Activated T-cell treated with anti-CD3 and anti-CD28 coated beads, Interleukin-2, amount 50 U/mL, for 24 hours (primary cell): ENCODE data around the gene PLS1.
"Not testable (repeated sequence)": the region's sequence is repeated elsewhere in the genome, so short reads cannot be mapped to it uniquely, and the experiment has no call there.

Experiments used
- DNase-seq: peaks from one replicate; pipeline ENCODE4 v3.0.0-alpha.2; 2020
- H3K27ac Mint-ChIP-seq: 2 replicates; pipeline ENCODE4 v1.8.0; 2020; ENCODE audit warnings: mild to moderate bottlenecking, mixed read lengths
- H3K27me3 Mint-ChIP-seq: 2 replicates; pipeline ENCODE4 v1.8.0; 2020; ENCODE audit warnings: mixed read lengths
- H3K36me3 Mint-ChIP-seq: 2 replicates; pipeline ENCODE4 v1.8.0; 2020; ENCODE audit warnings: low read depth, mixed read lengths
- H3K4me1 Mint-ChIP-seq: 2 replicates; pipeline ENCODE4 v1.8.0; 2020; ENCODE audit warnings: low read depth, mixed read lengths
- H3K4me3 Mint-ChIP-seq: 2 replicates; pipeline ENCODE4 v1.8.0; 2020; ENCODE audit warnings: mild to moderate bottlenecking, moderate library complexity, mixed read lengths
- H3K9me3 Mint-ChIP-seq: 2 replicates; pipeline ENCODE4 v1.8.0; 2020; ENCODE audit warnings: mixed read lengths

The PLS1 gene

DNA sequence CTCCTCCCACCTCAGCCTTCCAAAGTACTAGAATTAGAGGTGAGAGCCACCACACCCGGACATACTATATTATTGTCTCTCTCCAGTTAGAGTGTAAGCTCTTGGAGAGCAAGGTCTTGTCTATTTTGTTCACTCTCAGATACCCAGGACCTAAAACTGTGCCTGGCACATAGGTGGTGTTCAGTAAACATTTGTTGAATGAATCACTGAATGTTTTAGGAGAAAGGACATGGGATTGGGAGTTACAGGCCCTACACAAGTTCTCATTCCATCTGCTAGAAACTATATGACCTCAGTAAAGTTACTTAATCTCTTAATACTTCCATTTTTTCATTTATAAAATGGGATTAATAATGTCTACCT, 16.2 kb upstream of the PLS1 start:
- H3K9me3 Mint-ChIP-seq, result no peaks in the 10 kb centered on the region
- no peaks in the 10 kb centered on the region for H3K27me3 Mint-ChIP-seq
- peak overlapping the region; percentile 99 for H3K27ac Mint-ChIP-seq
- H3K4me3 Mint-ChIP-seq, result peak overlapping the region; percentile 99
- peaks cover 34% of the 10 kb centered on the region for H3K36me3 Mint-ChIP-seq
- no peak for DNase-seq
- H3K4me1 Mint-ChIP-seq, result peaks cover 39% of the 10 kb centered on the region

DNA sequence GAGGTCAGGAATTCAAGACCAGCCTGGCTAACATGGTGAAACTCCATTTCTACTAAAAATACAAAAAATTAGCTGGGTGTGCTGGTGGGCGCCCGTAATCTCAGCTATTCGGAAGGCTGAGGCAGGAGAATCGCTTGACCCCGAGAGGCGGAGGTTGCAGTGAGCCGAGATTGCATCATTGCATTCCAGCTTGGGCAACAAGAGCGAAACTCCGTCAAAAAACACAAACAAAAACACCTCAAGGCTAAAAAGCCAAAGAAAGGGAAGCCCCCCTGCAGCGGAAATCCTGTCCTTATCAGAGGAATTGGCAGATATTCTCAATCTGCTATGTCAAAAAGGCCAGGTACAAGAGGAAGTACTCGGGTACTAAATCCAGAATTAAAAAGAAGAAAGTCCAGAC, 15.1 kb upstream of the PLS1 start:
- H3K9me3 Mint-ChIP-seq, H3K27me3 Mint-ChIP-seq, H3K4me3 Mint-ChIP-seq, H3K27ac Mint-ChIP-seq, DNase-seq: not testable (repeated sequence)
- Mint-ChIP-seq H3K4me1 (peaks cover 29% of the 10 kb centered on the region), H3K36me3 (peaks cover 23% of the 10 kb centered on the region)

DNA sequence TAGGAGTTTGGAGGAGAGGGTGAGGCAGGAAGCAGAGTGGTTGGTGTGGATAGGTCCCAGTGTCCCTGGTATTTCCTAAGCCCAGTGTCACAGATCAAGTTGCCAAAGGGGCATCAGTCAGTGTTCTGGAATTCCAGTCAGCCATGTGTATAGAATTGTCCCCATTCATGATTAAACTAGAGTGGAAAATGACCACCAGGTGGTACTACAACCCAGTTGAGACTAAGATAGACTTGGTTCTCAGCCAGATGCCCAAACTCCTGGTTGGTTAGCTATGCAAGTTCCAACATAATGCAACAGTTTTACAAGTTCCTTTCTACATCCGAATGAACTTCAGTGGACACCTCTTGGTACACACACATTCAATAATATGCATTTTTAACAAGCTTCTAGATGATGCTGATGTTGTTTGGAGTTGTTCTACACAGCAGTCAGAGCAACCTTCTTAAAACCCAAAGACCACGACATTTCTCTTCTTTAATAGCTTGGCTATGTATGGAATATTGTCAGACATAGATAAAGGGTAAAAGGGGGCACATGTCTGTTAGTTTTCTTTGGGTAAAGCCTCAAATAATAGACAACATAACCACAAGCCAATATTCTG, 9.3 kb upstream of the PLS1 start:
- Mint-ChIP-seq H3K4me3 (no peak overlapping the region), H3K27ac (no peak overlapping the region), H3K4me1 (no peaks in the 10 kb centered on the region), H3K27me3 (peaks cover 12% of the 10 kb centered on the region), H3K9me3 (no peaks in the 10 kb centered on the region), H3K36me3 (no peaks in the 10 kb centered on the region)
- DNase-seq, result no peak

DNA sequence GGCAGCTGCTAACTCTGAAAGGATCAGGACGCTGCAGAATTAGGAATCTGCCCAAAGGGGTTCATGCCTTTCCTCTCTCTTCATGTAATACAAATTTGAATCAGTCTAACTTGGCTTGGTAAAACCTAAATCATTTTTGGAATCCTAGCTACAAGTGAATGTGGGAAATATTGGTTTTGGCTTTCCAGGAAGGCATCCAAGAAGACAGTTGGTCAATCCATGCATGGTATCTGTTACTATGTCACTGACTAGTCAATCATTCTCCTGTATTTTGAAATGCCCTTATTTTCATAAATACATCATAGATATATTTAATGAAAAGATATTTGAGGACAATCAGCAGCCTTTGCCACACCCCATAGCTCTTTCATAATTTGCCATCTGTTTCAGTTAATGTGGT, 7.5 kb upstream of the PLS1 start:
- no peaks in the 10 kb centered on the region for H3K4me1 Mint-ChIP-seq
- no peaks in the 10 kb centered on the region for H3K36me3 Mint-ChIP-seq
- H3K9me3 Mint-ChIP-seq, result no peaks in the 10 kb centered on the region
- H3K4me3 Mint-ChIP-seq, result no peak overlapping the region
- no peak for DNase-seq
- peaks cover 12% of the 10 kb centered on the region for H3K27me3 Mint-ChIP-seq
- H3K27ac Mint-ChIP-seq, result no peak overlapping the region

DNA sequence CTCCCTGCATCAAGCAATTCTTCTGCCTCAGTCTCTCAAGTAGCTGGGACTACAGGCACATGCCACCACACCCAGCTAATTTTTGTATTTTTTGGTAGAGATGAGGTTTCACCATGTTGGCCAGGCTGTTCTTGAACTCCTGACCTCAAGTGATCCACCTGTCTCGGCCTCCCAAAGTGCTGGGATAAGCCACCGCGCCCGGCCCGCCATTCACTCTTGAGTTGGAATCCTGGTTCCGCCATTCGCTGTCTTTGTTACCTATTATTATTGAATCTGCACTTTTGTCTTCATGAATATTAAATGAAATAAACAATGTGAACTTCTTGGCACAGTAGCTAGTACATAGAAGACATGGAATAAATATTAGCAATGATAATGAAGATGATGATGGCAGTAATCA, 3.9 kb upstream of the PLS1 start:
- DNase-seq, H3K27me3 Mint-ChIP-seq, H3K36me3 Mint-ChIP-seq, H3K27ac Mint-ChIP-seq, H3K9me3 Mint-ChIP-seq, H3K4me3 Mint-ChIP-seq: not testable (repeated sequence)
- peaks cover 15% of the 10 kb centered on the region for H3K4me1 Mint-ChIP-seq

DNA sequence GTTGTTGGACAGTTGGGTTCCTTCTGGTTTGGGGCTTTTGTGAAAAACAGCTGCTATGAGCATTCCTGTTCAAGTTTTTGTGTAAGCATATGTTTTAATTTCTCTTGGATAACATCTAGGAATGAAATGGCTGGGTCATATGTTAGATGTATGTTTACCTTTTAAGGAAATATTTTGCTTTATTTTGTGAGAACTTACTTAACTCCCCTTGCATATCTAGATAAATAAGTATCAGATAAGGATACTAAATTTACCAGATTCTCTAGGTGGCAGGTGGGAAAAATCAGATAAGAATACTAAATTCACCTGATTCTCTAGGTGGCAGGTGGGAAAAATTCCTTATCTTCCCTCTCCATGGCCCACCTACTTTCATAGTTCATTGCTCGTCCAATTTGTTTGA, 1.1 kb upstream of the PLS1 start:
- Mint-ChIP-seq H3K27me3 (peaks cover under 1% of the 10 kb centered on the region), H3K4me1 (peaks cover 19% of the 10 kb centered on the region), H3K9me3 (no peaks in the 10 kb centered on the region), H3K36me3 (peaks cover 5% of the 10 kb centered on the region), H3K27ac (no peak overlapping the region), H3K4me3 (peak overlapping the region; percentile 86)
- no peak for DNase-seq

DNA sequence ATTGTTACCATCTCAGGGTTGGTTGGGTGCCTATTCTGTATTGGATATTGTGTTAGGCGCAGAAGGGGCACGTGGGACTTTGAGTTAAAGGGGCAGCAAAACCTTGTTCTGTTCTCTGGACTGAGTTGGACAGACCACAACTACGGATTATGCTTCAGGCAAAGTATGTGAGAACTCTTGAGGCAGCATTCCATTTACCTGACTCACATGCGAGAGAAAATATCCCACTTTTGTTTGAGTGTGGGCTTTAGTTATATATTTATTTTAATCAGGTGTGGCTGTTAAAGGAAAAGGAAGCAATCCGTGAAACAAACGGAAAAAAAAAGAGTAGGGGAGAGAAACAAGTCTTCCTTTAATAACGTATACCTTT, 627 bp upstream of the PLS1 start:
- H3K9me3 Mint-ChIP-seq, result no peaks in the 10 kb centered on the region
- H3K36me3 Mint-ChIP-seq, result peaks cover 5% of the 10 kb centered on the region
- no peaks in the 10 kb centered on the region for H3K27me3 Mint-ChIP-seq
- DNase-seq, result no peak
- peaks cover 19% of the 10 kb centered on the region for H3K4me1 Mint-ChIP-seq
- peak overlapping the region; percentile 93 for H3K27ac Mint-ChIP-seq
- peak overlapping the region; percentile 86 for H3K4me3 Mint-ChIP-seq

DNA sequence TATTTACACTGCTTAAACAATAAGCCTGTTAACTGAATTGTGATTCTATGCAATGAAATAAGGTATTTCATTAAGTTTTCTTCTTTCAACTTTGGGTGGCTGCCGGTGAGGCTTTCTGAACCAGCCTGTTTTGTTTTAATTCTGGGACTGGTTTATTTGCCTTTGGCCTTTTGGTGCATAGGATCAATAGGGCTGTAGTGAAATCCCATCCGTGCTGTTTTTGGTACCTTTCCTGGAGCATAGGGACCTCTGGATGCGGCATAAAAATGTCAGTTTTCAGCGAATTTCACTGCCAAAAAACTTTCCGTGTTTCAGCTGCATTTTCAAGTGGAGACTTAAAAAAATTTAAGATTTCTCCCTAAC, 514 bp downstream of the PLS1 start:
- Mint-ChIP-seq H3K27me3 (no peaks in the 10 kb centered on the region), H3K4me3 (peak overlapping the region; percentile 86), H3K27ac (peak overlapping the region; percentile 93), H3K9me3 (no peaks in the 10 kb centered on the region), H3K36me3 (peaks cover 5% of the 10 kb centered on the region), H3K4me1 (peaks cover 19% of the 10 kb centered on the region)
- no peak for DNase-seq

DNA sequence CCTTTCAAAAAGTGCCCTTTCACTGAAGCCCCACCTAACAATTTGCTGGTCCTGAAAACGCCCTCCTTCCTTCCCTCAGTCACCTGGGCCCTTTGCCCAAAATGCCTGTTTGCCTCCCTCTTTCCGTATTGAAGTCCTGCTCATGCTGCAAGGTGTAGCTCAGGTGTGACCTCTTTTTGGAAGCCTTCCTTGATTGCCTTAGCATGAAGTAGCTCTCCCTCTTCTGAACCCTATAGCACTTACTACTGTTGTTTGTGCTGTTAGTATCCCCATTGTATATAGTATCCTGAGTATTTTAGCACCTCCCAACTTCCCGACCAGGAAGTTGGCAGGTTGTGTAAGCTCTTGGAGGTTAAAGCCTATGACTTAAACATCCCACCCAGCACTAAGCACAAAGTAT, 1.7 kb downstream of the PLS1 start:
- H3K27ac Mint-ChIP-seq, result no peak overlapping the region
- H3K27me3 Mint-ChIP-seq, result no peaks in the 10 kb centered on the region
- H3K4me3 Mint-ChIP-seq, result no peak overlapping the region
- H3K9me3 Mint-ChIP-seq, result no peaks in the 10 kb centered on the region
- H3K36me3 Mint-ChIP-seq, result peaks cover 5% of the 10 kb centered on the region
- no peak for DNase-seq
- H3K4me1 Mint-ChIP-seq, result peaks cover 19% of the 10 kb centered on the region

DNA sequence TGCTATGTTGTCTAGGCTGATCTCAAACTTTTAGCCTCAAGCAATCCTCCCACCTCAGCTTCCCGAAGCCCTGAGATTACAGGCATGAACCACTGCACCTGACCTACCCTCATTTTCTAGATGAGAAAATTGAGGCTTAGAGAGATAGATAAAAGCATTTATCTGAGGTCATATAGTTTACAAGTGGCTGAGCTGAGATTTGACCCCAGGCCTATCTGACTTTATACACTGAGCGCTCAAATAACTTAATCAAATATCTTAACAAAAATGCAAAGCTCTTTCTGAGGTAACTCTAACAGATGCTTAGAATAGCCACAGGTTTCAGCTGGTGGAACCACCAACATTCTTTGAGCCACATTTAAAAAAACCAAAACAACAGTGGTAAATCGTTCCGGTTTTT, 5.5 kb downstream of the PLS1 start:
- H3K4me3 Mint-ChIP-seq, result no peak overlapping the region
- no peaks in the 10 kb centered on the region for H3K27me3 Mint-ChIP-seq
- DNase-seq, result no peak
- H3K36me3 Mint-ChIP-seq, result no peaks in the 10 kb centered on the region
- H3K9me3 Mint-ChIP-seq, result no peaks in the 10 kb centered on the region
- H3K27ac Mint-ChIP-seq, result no peak overlapping the region
- peaks cover 10% of the 10 kb centered on the region for H3K4me1 Mint-ChIP-seq

DNA sequence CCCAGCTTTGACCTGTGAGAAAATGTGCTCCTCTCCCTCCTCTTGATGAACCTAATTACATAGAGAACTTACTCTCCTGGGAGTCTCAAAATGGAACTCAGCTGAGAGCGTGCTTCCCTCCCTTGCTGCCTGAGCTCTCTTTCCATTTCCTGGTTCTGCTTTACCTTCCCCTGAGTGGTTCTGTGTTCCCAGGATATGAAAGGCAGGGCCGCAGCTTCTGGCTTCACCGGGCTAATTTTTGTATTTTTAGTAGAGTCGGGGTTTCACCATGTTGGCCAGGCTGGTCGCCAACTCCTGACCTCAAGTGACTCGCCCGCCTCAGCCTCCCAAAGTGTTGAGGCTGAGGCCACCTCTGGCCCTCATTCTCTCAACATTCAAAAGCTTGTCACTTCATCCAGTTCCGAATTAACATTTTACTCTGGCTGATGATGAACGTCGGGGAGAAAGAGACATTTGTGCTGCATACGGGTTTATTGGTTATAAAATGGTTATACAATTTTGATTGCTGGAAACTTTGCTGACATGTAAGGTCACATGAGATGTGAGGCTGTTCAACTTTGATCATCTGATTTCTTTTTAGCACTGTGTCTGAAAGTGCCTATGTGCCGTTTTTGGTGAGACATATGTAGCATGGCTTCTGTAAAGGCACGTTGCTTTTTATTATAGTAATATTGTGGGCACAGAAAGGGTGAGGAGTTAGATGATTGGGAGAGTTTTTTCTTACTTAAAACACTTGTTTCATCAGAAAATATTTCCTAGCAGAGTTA, 6.6 kb downstream of the PLS1 start:
- H3K9me3 Mint-ChIP-seq, result no peaks in the 10 kb centered on the region
- no peak overlapping the region for H3K27ac Mint-ChIP-seq
- H3K4me1 Mint-ChIP-seq, result peaks cover 1% of the 10 kb centered on the region
- DNase-seq, result no peak
- no peaks in the 10 kb centered on the region for H3K36me3 Mint-ChIP-seq
- no peak overlapping the region for H3K4me3 Mint-ChIP-seq
- no peaks in the 10 kb centered on the region for H3K27me3 Mint-ChIP-seq

DNA sequence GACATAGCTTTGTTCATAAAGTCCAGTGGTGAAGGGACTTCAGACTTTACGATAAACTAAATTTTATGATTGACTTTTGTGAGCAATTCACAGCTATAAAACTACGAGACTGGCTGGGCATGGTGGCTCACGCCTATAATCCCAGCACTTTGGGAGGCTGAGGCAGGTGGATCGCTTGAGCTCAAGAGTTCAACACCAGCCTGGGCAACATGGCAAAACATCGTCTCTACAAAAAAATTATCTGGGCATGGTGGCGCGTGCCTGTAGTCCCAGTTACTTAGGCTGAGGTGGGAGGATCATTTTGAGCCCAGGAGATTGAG, 7.2 kb downstream of the PLS1 start:
- not testable (repeated sequence) for H3K27me3 Mint-ChIP-seq, DNase-seq, H3K36me3 Mint-ChIP-seq, H3K4me1 Mint-ChIP-seq, H3K27ac Mint-ChIP-seq, H3K9me3 Mint-ChIP-seq, H3K4me3 Mint-ChIP-seq

DNA sequence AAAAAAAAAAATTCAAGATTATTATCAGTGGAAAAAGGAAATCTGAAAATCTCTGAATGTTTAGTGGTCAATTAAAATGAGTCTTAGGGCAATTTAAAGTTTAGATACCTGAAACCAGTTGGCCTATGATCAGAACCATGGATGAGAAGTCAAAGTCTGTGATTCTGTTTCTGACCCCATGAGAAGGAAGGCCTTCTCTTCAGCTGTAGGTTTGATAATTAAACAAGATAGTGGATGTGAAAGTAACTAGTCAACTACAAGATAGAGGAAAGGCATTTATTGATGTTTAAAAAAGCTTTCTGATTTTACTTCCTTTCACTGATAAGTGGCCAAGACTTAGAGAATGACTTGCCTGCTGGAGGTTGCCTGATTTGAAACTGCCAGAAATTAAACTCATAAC, 8.7 kb downstream of the PLS1 start:
- no peaks in the 10 kb centered on the region for H3K4me1 Mint-ChIP-seq
- no peak overlapping the region for H3K27ac Mint-ChIP-seq
- H3K9me3 Mint-ChIP-seq, result no peaks in the 10 kb centered on the region

DNA sequence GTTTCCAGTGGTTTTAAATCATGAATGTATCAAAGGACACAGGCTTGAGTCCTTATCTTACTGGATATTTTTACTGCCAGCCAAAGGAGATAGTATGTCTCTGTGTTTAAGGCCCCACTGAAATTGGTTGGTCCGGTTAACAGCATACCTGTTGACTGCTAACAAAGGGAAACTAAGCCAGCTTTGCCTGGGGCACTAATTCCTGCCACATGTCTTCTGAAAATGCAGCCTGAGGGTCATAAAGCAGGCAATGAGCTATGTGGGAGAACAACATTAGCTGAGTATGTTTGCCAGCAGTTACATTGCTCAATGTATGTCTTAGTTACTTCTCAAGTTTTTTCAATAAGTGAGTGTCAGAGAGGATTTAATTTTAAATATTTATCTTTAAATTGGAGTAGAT, 12.4 kb downstream of the PLS1 start:
- Mint-ChIP-seq H3K27me3 (no peaks in the 10 kb centered on the region), H3K4me3 (no peak overlapping the region), H3K4me1 (no peaks in the 10 kb centered on the region)

More for the DNA sequence above, 8.7 kb downstream of the PLS1 start:
- Mint-ChIP-seq H3K36me3 (no peaks in the 10 kb centered on the region), H3K4me3 (no peak overlapping the region), H3K27me3 (no peaks in the 10 kb centered on the region)
- no peak for DNase-seq

DNA sequence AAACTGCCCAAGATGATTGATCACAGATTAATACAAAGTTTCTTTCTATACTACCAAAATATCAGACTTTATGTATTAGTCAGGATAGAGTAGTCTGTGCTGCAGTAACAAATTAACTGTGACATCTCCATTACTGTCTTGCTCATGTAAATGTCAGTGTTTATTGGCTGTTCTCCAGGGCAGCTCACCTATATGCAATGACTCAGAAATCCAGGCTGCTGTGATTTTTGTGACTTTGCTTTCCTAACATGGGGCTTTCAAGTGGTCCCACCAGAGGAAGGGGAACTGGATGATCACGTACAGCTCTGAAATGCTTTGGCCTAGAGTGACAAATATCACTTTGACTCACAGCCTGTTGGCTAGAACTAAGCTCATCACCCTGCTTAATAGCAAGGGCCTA, 12.9 kb downstream of the PLS1 start:
- no peak for DNase-seq
- Mint-ChIP-seq H3K27me3 (no peaks in the 10 kb centered on the region), H3K27ac (no peak overlapping the region)

More for the DNA sequence above, 12.4 kb downstream of the PLS1 start:
- H3K27ac Mint-ChIP-seq, result no peak overlapping the region
- no peak for DNase-seq
- H3K9me3 Mint-ChIP-seq, result no peaks in the 10 kb centered on the region
- no peaks in the 10 kb centered on the region for H3K36me3 Mint-ChIP-seq

DNA sequence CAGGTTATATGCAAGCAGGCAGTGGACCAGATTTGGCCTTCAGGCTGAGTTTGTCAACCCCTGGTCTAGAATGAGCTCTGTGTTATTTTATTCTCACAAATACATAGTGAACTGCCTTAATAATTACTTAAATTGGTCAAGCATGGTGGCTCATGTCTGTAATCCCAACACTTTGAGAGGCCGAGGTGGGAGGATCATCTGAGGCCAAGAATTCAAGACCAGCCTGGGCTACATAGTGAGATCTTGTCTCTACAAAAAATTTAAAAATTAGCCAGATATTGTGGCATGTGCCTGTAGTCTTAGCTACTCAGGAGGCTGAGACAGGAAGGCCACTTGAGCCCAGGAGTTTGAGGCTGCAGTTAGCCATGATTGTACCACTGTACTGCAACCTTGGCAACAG, 15.0 kb downstream of the PLS1 start:
- DNase-seq, result no peak
- Mint-ChIP-seq H3K4me1 (no peaks in the 10 kb centered on the region), H3K36me3 (no peaks in the 10 kb centered on the region), H3K27ac (no peak overlapping the region), H3K27me3 (no peaks in the 10 kb centered on the region), H3K4me3 (no peak overlapping the region), H3K9me3 (no peaks in the 10 kb centered on the region)

More for the DNA sequence above, 12.9 kb downstream of the PLS1 start:
- Mint-ChIP-seq H3K9me3 (no peaks in the 10 kb centered on the region), H3K4me1 (no peaks in the 10 kb centered on the region), H3K36me3 (no peaks in the 10 kb centered on the region), H3K4me3 (no peak overlapping the region)
